ENCODE results near the gene WDR45.

The WDR45 gene

DNA sequence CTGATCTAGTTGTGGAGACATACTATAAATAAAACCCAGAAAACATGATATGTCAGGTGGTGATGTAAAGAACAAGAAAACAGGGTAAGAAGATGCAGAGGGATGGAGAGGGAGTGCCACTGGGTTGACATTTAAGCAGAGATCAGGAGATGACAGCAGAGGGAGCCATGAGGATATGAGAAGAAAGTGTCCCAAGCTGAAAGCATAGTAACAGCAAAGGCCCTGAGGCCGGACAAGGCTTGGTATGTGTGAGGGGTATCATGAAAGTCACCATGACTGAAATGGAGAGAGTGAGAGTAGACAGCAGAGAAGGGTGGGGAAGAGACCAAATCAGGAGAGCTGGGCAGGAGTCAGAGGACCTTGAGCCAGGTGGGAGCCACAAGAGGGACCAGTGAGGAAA, 40.4 kb upstream of the WDR45 start:
- H3K27ac ChIP-seq, result no peak overlapping the region
- H3K9ac ChIP-seq, result no peak overlapping the region
- H2AFZ ChIP-seq (ENCODE audit: low read depth), result no peak overlapping the region
- TF ChIP-seq, protein P1, sequence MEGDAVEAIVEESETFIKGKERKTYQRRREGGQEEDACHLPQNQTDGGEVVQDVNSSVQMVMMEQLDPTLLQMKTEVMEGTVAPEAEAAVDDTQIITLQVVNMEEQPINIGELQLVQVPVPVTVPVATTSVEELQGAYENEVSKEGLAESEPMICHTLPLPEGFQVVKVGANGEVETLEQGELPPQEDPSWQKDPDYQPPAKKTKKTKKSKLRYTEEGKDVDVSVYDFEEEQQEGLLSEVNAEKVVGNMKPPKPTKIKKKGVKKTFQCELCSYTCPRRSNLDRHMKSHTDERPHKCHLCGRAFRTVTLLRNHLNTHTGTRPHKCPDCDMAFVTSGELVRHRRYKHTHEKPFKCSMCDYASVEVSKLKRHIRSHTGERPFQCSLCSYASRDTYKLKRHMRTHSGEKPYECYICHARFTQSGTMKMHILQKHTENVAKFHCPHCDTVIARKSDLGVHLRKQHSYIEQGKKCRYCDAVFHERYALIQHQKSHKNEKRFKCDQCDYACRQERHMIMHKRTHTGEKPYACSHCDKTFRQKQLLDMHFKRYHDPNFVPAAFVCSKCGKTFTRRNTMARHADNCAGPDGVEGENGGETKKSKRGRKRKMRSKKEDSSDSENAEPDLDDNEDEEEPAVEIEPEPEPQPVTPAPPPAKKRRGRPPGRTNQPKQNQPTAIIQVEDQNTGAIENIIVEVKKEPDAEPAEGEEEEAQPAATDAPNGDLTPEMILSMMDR (conservative IDR thresholded peaks at IDR 0.05; ENCODE audit: low read depth, low read length), result no peak
- H3K4me2 ChIP-seq, result no peak overlapping the region
- no peak overlapping the region for H3K4me3 ChIP-seq (IDR thresholded peaks at IDR 0.05; ENCODE audit: insufficient read depth, low read depth, low read length)
- H3K36me3 ChIP-seq (ENCODE audit: insufficient read depth), result no peaks in the 10 kb centered on the region
- no peaks in the 10 kb centered on the region for H4K20me1 ChIP-seq (ENCODE audit: insufficient read depth)
- no peaks in the 10 kb centered on the region for H3K4me1 ChIP-seq (ENCODE audit: low read depth, poor library complexity, severe bottlenecking)
- H3K27me3 ChIP-seq (ENCODE audit: insufficient read depth, low read depth), result no peaks in the 10 kb centered on the region
- H3K79me2 ChIP-seq (ENCODE audit: insufficient read depth, low read depth), result peaks cover 12% of the 10 kb centered on the region; the same call in 1 of the 2 replicates

DNA sequence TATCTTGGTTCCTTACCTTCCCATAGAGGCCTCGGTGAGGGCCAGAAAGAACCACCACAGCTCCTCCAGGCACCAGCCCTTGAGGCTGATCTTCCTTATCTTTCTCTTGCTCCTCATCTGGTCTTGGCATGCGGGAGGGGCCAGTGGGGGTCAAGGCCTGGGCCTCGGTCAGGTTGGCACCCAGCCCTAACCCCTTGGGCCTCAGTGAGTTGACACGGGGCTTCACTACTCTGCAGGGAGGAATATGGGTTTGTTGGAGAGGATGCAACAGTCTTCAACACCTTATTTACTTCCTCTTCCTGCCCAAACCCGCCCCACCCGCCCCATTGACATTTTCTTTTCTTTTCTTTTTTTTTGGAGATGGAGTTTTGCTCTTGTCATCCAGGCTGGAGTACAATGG, 37.9 kb upstream of the WDR45 start:
- H3K4me3 ChIP-seq (IDR thresholded peaks at IDR 0.05; ENCODE audit: insufficient read depth, low read depth, low read length), result no peak overlapping the region
- no peaks in the 10 kb centered on the region for H3K4me1 ChIP-seq (ENCODE audit: low read depth, poor library complexity, severe bottlenecking)
- no peak overlapping the region for H3K9ac ChIP-seq
- H4K20me1 ChIP-seq (ENCODE audit: insufficient read depth), result no peaks in the 10 kb centered on the region
- no peaks in the 10 kb centered on the region for H3K36me3 ChIP-seq (ENCODE audit: insufficient read depth)
- no peak overlapping the region for H3K4me2 ChIP-seq
- no peaks in the 10 kb centered on the region for H3K27me3 ChIP-seq (ENCODE audit: insufficient read depth, low read depth)
- H3K79me2 ChIP-seq (ENCODE audit: insufficient read depth, low read depth), result peaks cover 3% of the 10 kb centered on the region; the same call in 1 of the 2 replicates
- TF ChIP-seq, protein P1 (conservative IDR thresholded peaks at IDR 0.05; ENCODE audit: low read depth, low read length), result no peak
- no peak overlapping the region for H2AFZ ChIP-seq (ENCODE audit: low read depth)
- no peak overlapping the region for H3K27ac ChIP-seq

DNA sequence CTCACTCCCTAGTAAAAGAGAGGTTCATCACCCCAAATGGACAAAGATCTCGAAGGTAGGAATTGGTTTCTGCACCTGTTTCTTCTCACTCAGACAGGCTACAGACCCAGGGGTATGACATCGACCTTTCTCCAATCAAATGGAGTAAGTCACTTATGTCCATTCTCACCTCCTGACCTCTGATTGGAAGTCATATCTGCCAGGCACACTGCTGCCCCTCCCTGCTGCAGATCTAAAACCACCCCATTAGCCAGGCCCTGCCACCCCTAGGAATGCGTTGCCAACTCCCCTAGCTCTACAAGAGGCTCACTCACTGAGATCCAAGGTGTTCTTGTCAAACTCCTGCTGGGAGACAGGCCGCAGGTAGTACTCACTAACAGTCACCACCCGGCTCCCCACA, 37.0 kb upstream of the WDR45 start:
- H3K79me2 ChIP-seq (ENCODE audit: insufficient read depth, low read depth), result no peaks in the 10 kb centered on the region
- no peak overlapping the region for H3K27ac ChIP-seq
- H3K36me3 ChIP-seq (ENCODE audit: insufficient read depth), result no peaks in the 10 kb centered on the region
- H3K4me3 ChIP-seq (IDR thresholded peaks at IDR 0.05; ENCODE audit: insufficient read depth, low read depth, low read length), result no peak overlapping the region
- H4K20me1 ChIP-seq (ENCODE audit: insufficient read depth), result no peaks in the 10 kb centered on the region
- no peak overlapping the region for H3K4me2 ChIP-seq
- TF ChIP-seq, protein P1 (conservative IDR thresholded peaks at IDR 0.05; ENCODE audit: low read depth, low read length), result no peak
- H3K9ac ChIP-seq, result no peak overlapping the region
- no peaks in the 10 kb centered on the region for H3K4me1 ChIP-seq (ENCODE audit: low read depth, poor library complexity, severe bottlenecking)
- no peak overlapping the region for H2AFZ ChIP-seq (ENCODE audit: low read depth)
- no peaks in the 10 kb centered on the region for H3K27me3 ChIP-seq (ENCODE audit: insufficient read depth, low read depth)

DNA sequence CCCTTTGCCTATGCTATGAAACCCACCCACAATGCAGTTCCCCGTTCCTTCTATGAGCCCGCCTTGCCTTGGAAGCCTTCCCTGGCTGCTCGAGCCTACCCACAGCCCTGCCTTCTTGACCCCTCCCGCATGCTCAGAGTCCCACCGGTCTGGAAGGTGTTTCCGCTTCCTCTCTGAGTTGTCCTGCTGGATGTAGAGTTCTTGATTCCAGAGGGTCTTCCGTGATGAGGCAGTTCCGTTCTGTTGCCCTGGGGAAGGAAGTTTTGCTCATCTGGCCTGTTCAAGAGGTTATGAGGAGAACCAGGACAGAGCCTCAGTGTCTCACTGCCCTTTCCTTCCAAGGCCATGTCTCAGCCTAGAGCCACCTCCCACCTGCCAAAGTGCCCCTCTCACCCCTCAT, 36.4 kb upstream of the WDR45 start:
- TF ChIP-seq, protein P1 (conservative IDR thresholded peaks at IDR 0.05; ENCODE audit: low read depth, low read length), result no peak
- no peaks in the 10 kb centered on the region for H4K20me1 ChIP-seq (ENCODE audit: insufficient read depth)
- H3K4me3 ChIP-seq (IDR thresholded peaks at IDR 0.05; ENCODE audit: insufficient read depth, low read depth, low read length), result no peak overlapping the region
- H2AFZ ChIP-seq (ENCODE audit: low read depth), result no peak overlapping the region
- no peak overlapping the region for H3K4me2 ChIP-seq
- no peaks in the 10 kb centered on the region for H3K79me2 ChIP-seq (ENCODE audit: insufficient read depth, low read depth)
- no peaks in the 10 kb centered on the region for H3K27me3 ChIP-seq (ENCODE audit: insufficient read depth, low read depth)
- H3K27ac ChIP-seq, result no peak overlapping the region
- H3K36me3 ChIP-seq (ENCODE audit: insufficient read depth), result no peaks in the 10 kb centered on the region
- no peak overlapping the region for H3K9ac ChIP-seq
- no peaks in the 10 kb centered on the region for H3K4me1 ChIP-seq (ENCODE audit: low read depth, poor library complexity, severe bottlenecking)
